ENCODE measurements around the gene P3H2.

DNA sequence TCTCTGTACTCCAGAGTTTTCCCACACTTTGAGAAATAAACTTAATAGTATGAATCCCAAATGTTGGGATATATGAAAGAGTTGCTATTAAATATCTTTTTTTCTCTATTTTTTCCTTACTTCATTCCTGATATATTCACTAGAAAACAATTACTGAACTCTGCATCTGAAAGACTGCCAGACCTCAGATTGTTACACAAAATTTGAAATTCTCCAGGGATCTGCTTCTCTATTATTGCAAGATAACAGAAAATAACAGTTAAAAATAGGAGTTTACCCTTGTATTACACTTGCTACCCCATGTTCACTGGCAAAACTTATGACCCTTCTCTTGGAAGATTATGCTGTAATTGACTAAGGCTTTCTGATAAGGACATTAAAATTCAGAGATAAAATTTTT lies 11.7 kb upstream of the P3H2 start:
- TF ChIP-seq, protein P1, sequence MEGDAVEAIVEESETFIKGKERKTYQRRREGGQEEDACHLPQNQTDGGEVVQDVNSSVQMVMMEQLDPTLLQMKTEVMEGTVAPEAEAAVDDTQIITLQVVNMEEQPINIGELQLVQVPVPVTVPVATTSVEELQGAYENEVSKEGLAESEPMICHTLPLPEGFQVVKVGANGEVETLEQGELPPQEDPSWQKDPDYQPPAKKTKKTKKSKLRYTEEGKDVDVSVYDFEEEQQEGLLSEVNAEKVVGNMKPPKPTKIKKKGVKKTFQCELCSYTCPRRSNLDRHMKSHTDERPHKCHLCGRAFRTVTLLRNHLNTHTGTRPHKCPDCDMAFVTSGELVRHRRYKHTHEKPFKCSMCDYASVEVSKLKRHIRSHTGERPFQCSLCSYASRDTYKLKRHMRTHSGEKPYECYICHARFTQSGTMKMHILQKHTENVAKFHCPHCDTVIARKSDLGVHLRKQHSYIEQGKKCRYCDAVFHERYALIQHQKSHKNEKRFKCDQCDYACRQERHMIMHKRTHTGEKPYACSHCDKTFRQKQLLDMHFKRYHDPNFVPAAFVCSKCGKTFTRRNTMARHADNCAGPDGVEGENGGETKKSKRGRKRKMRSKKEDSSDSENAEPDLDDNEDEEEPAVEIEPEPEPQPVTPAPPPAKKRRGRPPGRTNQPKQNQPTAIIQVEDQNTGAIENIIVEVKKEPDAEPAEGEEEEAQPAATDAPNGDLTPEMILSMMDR (conservative IDR thresholded peaks at IDR 0.05 in 1 of 2, IDR thresholded peaks at IDR 0.05 in 1 of 2; ENCODE audit: low read depth in 1 of 2, low read length in 2 of 2): no peak
- TF ChIP-seq EZH2 (IDR thresholded peaks at IDR 0.05; ENCODE audit: low read length, missing control alignments): no peak
